ENCODE data around the gene CCDC102B.
A peak's percentile ranks its signal among the peaks of the same experiment; 100 is the strongest.
"Not testable (repeated sequence)": the region's sequence is repeated elsewhere in the genome, so short reads cannot be mapped to it uniquely, and the experiment has no call there.

Gene CCDC102B

GRCh38 chr18:68916734-68917133, 118.9 kb downstream of the CCDC102B start:
- DNase-seq = no peak

DNA sequence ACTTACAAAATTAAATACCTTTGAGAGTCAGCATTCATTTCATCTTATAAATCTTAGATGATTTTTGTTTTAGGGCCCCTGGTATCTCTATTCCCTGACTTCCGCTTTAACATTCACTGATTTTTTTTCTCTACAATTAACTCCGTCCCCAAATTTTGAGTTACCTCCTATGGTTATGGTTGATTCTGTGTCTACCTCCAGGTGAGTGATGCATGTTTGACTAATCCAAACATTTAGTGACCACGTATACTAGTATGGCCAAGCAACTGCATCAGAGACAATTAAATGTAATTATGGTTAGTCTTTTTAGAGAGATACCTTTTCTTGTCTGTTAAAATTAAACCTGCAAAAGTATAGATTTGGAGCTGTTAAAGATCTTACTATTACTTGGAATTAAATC, 120.3 kb downstream of the CCDC102B start:
- DNase-seq = no peak

DNA sequence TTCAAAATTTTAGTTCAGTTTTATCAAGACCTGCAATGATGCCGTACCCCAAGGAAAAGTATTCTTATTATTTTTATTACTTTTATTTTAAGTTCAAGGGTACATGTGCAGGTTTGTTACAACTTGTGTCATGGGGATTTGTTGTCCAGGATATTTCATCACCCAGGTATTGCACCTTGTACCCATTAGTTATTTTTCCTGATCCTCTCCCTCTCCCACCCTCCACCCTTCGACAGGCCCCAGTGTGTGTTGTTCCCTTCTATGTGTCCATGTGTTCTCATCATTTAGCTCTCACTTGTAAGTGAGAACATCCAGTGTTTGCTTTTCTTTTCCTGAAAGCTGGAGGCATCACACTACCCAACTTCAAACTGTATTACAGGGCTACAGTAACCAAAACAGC, 122.0 kb downstream of the CCDC102B start:
- no peak for DNase-seq

GRCh38 chr18:68922392-68922791, 124.5 kb downstream of the CCDC102B start:
- DNase-seq = no peak

DNA sequence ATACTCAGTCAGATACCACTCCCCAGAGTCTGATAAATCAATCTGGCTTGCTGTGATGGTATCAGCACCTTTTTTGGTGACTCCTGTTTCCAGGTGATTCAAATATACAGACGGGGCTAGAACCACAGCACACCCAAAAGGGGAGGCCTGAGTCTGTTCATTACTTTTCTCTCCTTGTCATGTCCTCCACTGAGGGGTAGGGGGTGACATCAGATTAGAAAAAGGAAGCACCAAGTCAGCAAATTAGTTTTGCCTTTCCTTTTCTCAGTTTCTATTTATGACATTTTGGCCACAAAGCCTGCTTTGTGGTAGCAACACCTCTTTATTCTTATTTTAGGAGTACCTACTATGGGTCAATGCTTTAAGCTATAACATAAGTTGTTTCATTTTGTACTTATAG, 127.4 kb downstream of the CCDC102B start:
- DNase-seq = peak; percentile 37

DNA sequence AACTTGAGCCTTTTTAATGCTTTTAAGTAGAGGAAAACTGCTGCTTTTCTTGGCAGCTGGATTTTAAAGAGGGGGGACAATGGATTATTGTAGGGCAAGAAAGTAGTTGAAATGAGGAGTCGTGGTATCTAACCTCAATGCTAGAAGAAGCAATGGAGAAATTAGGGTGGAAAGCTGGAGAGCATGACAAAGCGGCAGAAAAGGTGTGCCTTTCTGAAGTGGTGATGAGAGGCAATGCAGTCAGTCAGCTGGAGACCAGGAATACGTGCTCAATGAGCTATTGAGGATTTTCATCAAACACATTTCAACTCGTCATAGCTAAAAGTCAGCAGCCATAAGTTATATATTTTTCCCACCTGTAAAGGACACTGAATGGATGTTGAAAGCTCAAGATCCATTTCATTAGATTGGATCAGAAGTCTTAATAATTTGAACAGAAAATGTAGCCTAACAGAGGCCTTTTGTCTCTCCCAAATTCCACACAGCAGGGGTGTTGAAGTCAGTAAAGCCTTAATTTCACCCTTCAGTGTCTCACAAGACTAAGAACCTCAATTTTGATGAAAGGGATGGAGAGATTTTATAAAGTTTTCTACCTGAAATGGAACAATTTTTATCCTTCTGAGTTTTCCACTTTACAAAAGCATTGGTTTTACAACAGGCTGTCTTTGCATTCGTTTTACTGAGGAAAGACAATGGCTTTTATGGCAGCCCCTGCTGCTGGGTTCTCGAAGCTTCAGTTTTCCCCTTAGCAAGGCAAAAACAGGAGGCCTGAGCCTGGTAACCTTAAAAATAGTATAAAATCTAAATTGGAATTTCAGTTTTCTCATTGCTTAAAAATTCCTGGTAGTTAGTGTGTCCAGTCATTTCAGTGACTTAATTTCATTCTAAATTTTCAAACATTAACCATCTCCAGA, 131.1 kb downstream of the CCDC102B start:
- no peak for DNase-seq

- DNase-seq = no peak
Observed at GRCh38 chr18:68935686-68936085, 137.8 kb downstream of the CCDC102B start.

DNA sequence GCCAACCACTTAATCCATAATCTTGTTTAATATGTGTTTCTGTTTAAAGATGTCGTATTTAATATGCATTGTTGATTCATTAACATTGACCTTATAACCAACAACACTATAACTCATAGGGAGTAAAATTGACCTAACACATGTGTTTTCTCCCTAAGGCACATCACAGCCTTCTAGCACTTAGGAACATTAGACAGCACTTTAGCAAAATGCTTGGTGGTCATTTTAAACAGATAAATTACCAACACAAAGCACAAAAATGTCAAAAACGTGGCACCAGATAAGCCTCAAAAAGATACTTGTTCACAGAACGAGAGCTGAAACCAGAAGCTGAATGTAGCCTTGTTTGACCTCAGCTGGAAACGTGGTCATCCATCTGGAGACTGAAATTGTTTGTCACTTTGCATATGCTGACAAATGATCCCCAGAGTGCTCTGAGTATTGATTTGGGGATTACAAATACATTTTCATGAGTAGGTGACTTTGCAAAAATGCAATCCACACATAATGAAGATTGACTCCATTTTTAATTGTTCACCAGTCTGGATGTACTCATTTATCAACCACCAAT, 139.2 kb downstream of the CCDC102B start:
- DNase-seq = no peak

DNA sequence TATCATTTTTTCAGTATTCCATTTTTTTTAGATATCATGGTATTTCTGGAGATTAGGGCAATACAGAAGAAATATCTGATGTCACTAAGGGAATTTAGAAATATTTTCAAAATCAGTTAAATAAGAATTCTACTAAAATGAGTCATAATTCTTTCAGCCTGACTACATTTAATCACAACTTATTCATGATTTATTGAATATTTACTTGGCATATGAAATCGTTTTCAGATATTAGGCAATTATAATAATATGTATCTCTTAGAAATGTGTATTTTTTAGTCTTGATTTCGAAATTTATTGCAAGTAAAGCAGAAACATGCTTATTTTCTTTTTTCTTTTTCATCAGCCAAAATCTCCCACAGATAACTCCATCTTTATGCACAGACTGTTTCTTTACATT, 142.2 kb downstream of the CCDC102B start:
- DNase-seq = no peak

GRCh38 chr18:68940754-68941153, 142.9 kb downstream of the CCDC102B start:
- DNase-seq = no peak

DNA sequence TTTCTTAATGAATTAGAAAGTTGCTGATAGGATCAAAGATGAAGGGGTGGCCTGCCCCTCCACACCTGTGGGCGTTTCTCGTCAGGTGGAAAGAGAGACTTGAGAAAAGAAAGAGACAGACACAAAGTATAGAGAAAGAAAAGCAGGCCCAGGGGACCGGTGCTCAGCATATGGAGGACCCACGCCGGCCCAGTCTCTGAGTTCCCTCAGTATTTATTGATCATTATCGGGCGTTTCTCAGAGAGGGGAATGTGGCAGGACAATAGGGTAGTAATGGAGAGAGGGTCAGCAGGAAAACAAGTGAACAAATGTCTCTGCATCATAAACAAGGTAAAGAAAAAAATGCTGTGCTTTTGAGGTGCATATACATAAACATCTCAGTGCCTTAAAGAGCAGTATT, 144.3 kb downstream of the CCDC102B start:
- DNase-seq = no peak

GRCh38 chr18:68943861-68944260, 146.0 kb downstream of the CCDC102B start:
- not testable (repeated sequence) for DNase-seq

DNA sequence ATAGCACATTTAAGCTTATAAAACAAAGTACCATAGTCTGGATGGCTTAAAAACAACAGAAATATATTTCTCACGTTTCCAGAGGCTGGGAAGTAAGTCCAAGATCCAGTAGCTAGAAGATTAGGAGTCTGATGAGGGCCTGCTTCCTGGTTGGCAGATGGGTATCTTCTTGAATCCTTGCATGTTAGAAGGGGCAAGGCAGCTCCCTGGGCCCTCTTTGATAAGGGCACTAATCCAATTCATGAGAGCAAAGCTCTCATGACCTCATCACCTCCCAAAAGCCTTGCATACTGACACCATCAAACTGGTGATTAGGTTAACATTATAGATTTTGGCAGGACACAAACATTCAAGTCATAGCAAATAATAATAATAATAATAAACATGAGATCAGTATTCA, 146.4 kb downstream of the CCDC102B start:
- DNase-seq = no peak

GRCh38 chr18:68944826-68945225, 146.9 kb downstream of the CCDC102B start:
- DNase-seq = no peak

DNA sequence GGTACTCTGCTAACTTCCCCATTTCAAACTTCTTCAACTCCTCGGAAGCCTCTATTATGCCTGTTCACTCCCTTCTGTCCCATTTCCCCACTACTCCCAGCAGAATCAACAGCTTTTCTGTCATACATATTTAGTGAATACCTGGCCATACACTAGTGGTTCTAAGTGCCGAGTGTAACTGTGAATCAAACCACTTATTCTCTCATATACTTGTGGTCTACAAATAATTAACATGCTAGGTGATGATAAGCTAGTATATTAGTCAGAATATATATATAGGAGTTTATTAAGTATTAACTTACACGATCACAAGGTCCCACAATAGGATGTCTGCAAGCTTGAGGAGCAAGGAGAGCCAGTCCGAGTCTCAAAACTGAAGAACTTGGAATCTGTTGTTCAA, 150.7 kb downstream of the CCDC102B start:
- no peak for DNase-seq

DNA sequence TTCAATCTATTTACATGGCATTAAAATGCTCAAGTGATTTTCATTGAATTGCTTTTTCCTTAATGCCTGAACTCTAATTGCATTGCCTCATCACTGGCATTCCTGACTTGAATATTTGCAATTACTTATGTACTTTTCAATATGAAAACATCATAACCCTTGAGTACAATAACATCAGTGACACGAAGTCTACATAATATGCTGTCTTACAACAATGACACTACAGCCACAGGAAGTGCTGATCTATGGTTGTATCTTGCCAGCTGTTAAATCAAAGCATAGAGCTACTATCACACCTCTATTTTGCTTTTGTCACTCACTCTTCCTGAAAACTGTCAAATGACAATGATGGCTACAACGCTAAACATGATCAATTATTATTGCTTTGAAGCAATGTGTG, 156.9 kb downstream of the CCDC102B start:
- no peak for DNase-seq

DNA sequence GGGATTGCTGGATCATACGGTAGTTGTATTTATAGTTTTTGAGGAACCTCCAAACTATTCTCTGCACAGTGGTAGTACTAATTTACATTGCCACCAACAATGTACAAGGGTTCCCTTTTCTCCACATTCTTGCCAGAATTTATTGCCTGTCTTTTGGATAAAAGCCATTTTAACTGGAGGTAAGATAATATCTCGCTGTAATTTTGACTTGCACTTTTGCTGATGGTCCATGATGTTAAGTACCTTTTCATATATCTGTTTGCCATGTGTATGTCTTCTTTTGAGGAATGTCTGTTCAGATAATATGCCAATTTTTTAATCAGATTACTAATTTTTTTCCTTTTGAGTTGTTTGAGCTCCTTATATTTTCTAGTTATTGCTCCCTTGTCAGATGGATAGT, 158.8 kb downstream of the CCDC102B start:
- no peak for DNase-seq

DNA sequence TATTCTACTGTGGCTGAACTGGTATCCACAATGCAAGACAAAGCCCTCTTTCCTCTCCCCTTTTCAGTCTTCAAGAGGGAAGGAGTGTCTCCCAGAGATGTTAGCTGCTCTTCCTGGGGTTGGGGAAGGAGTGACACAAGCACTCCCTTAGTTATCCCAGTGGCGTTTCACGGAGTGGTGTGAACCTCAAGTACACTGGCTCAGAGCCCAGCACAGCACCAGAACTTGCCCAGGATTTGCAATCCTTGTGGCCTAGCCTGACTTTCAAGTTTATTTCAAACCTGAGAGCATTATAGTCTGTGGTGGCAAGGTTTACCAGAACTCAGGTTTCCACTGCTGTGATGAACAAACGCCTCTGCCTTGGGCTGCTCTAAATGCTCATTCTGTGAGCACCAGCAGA, 162.5 kb downstream of the CCDC102B start:
- no peak for DNase-seq

DNA sequence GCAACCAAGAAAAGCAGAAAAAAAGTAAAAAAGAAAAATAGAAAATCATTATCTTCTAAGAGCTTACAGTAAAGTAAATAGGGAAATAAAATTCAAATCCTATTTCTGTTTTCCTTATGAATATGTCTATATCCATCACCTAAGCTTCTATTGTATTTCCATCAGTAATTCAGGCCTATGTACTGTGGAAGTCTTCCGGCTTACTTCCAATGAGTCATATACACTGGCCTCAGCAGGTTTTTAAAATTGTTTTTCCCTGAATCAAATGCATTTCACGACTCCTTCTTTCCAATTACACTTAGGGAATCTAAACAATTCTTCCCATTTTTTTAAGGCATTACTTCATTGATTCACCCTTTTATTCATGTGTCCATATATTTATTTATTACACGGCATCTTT, 164.7 kb downstream of the CCDC102B start:
- no peak for DNase-seq

DNA sequence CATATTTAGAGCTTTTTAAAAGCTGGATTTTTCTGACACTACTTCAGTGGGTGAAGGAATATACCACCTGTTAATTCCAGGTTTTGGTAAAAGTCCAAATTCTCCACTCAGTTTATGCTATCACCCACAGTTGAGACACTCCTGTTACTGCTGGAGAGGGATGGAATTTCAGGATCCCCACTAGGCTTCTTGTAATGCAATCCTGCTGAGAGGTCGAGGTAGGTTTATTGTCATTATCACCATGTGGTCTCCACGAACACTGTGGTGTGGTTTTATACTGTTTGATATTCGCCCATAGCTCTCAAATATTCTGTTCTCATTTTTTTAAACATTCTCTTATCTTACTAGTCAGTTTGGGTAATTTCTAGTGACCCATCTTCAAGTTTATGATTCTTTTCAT, 167.9 kb downstream of the CCDC102B start:
- DNase-seq = peak; percentile 22

DNA sequence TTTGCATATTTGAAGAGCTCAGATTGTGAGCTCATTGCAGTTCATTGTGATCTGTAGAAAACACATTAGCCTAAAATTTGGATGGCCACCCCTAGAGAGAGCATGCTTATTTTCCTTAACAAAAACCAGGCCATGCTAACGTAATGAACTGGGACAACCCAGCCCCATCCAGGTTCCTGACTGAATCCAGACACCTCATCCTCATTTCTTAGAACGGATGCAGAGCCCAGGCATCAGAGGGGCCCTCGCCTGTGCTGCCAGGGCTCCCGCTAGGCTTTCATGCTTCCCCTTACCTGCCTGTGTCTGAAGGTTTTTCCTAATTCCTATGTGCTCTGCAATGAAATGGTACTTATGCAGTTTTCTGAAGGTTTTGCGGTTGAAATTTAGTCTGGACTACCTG, 171.1 kb downstream of the CCDC102B start:
- no peak for DNase-seq

- DNase-seq = no peak
Observed at GRCh38 chr18:68972176-68972575, 174.3 kb downstream of the CCDC102B start.

DNA sequence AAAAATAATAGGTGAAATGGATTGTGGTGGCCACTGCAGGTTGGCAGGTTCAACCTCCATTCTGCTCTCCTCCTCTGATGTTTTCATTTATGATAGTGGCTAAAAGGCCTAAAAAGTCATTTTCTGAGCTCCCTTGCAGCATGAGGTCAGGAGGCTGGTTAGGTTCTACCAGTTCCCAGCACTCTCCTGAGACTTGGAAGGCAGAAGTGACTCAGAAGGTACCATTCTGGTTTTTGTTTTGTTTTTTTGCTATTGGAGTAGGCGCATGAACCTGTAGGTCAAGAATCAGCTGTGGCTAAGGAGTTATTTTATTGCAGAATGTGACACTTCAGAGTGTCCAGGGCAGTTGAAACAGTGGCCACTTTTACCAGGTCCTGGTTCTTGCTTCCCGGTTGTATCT, 181.9 kb downstream of the CCDC102B start:
- DNase-seq = no peak

DNA sequence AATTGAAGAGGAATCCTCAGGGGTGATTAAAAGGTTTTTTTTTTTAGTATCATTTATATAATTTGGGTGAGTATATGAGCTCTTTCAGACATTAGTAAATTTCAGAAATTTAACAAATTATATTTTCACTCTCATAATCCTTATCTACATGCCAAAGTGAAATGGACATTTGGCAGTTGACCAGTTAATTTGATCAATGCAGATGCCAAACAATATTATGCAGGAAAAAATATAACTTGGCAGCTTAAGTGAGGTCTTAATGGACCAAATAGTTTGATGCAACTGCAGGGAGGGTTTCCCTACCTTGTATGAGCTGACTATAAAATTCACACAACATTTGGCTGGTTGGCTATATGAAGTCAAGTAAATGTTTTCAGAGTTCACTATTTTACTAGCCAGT, 185.2 kb downstream of the CCDC102B start:
- DNase-seq = no peak

- DNase-seq = no peak
Observed at GRCh38 chr18:68984342-68984741, 186.5 kb downstream of the CCDC102B start.
